ENCODE results near the gene TSNAX. TPM values are rescaled to one million over a fixed set of nuclear protein-coding genes. Genes with fewer than 3 reads are reported as not detected.

TSNAX gene
- total RNA-seq, 1 experiment from 2014 or later: 60.0 TPM

- intact Hi-C loops (cut with micrococcal nuclease; ENCODE audit: unreplicated experiment): no loop called here
- Histone ChIP-seq H3K27ac (ENCODE audit: low read depth, low read length, poor library complexity, severe bottlenecking) (no peak overlapping the region), H3K9me3 (ENCODE audit: low read depth, low read length, poor library complexity, severe bottlenecking) (no peaks in the 10 kb centered on the region), H3K4me3 (ENCODE audit: low read depth, low read length, poor library complexity, severe bottlenecking) (no peak overlapping the region), H3K27me3 (replicated peaks; ENCODE audit: insufficient read depth, low read depth, low read length, poor library complexity) (no peaks in the 10 kb centered on the region), H3K36me3 (ENCODE audit: insufficient read depth, low read length, poor library complexity, severe bottlenecking) (no peaks in the 10 kb centered on the region), H3K4me1 (ENCODE audit: insufficient read depth, low read length, poor library complexity, severe bottlenecking) (peaks cover 4% of the 10 kb centered on the region)
- BruUV-seq (replicated peaks): no TSS peak
- ChIA-PET CTCF (no interaction called here), POLR2A (ENCODE audit: low non-redundant PET) (no interaction called here)
- no peak for TF ChIP-seq EZH2 (IDR thresholded peaks at IDR 0.05; ENCODE audit: borderline replicate concordance, low read depth, low read length, poor library complexity, severe bottlenecking)
- no peak for TF ChIP-seq CTCF (conservative IDR thresholded peaks at IDR 0.05; ENCODE audit: low read depth, low read length)
- peak; percentile 28 for DNase-seq (ENCODE audit: low spot score)
Measured at GRCh38 chr1:231596337-231596791, 67.9 kb downstream of the TSNAX start.

- H3K4me1 ChIP-seq (ENCODE audit: insufficient read depth, low read length, poor library complexity, severe bottlenecking): peaks cover 4% of the 10 kb centered on the region
- H3K36me3 ChIP-seq (ENCODE audit: insufficient read depth, low read length, poor library complexity, severe bottlenecking): no peaks in the 10 kb centered on the region
- CTCF ChIA-PET: no interaction called here
- no peak overlapping the region for H3K4me3 ChIP-seq (ENCODE audit: low read depth, low read length, poor library complexity, severe bottlenecking)
- H3K27ac ChIP-seq (ENCODE audit: low read depth, low read length, poor library complexity, severe bottlenecking): no peak overlapping the region
- POLR2A ChIA-PET (ENCODE audit: low non-redundant PET): no interaction called here
- DNase-seq (ENCODE audit: low spot score): no peak
- intact Hi-C loops (cut with micrococcal nuclease; ENCODE audit: unreplicated experiment): no loop called here
- no TSS peak for BruUV-seq (replicated peaks)
- H3K27me3 ChIP-seq (replicated peaks; ENCODE audit: insufficient read depth, low read depth, low read length, poor library complexity): no peaks in the 10 kb centered on the region
- H3K9me3 ChIP-seq (ENCODE audit: low read depth, low read length, poor library complexity, severe bottlenecking): no peaks in the 10 kb centered on the region
- TF ChIP-seq EZH2 (IDR thresholded peaks at IDR 0.05; ENCODE audit: borderline replicate concordance, low read depth, low read length, poor library complexity, severe bottlenecking) (no peak), CTCF (conservative IDR thresholded peaks at IDR 0.05; ENCODE audit: low read depth, low read length) (no peak)
Measured at GRCh38 chr1:231597971-231598370, 69.5 kb downstream of the TSNAX start.

DNA sequence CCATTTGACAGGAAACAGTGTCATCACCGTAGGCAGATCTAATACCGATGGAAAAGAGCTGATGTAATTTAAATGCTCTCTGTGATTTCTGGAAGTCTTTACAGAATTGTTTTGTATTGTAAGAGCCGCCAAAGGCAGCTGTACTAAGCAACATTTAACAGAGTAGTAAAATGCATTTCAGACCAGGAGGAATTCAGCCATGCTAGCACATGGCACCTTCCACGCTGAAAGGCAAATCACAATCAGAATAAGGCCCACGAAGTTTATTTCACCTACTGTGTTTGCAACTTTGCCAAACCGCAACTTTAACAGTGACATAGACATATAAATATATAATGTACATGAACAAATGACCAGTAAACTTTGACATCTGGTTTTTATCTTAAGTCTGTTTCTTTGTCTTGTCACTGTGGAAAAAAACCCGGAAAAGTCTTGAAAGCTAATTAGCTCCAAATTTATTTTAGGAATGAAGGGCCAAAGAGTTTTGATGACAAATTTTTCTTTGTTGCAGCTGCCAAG is 72.0 kb downstream of the TSNAX start:
- no peak for DNase-seq (ENCODE audit: low spot score)
- Histone ChIP-seq H3K27me3 (replicated peaks; ENCODE audit: insufficient read depth, low read depth, low read length, poor library complexity) (no peaks in the 10 kb centered on the region), H3K9me3 (ENCODE audit: low read depth, low read length, poor library complexity, severe bottlenecking) (no peaks in the 10 kb centered on the region), H3K27ac (ENCODE audit: low read depth, low read length, poor library complexity, severe bottlenecking) (no peak overlapping the region), H3K4me1 (ENCODE audit: insufficient read depth, low read length, poor library complexity, severe bottlenecking) (peaks cover 4% of the 10 kb centered on the region), H3K36me3 (ENCODE audit: insufficient read depth, low read length, poor library complexity, severe bottlenecking) (no peaks in the 10 kb centered on the region), H3K4me3 (ENCODE audit: low read depth, low read length, poor library complexity, severe bottlenecking) (no peak overlapping the region)
- no peak for TF ChIP-seq CTCF (conservative IDR thresholded peaks at IDR 0.05; ENCODE audit: low read depth, low read length)
- TF ChIP-seq EZH2 (IDR thresholded peaks at IDR 0.05; ENCODE audit: borderline replicate concordance, low read depth, low read length, poor library complexity, severe bottlenecking): no peak
- CTCF ChIA-PET: no interaction called here
- POLR2A ChIA-PET (ENCODE audit: low non-redundant PET): no interaction called here
- no TSS peak for BruUV-seq (replicated peaks)
- intact Hi-C loops (cut with micrococcal nuclease; ENCODE audit: unreplicated experiment): loop anchor here (5.0 to 10.0 kb wide), 4 partner anchors 178 to 803 kb away; partner anchors contain the start of genes EGLN1 and GNPAT
